ENCODE results near the gene ZNF682.
"Not testable (repeated sequence)": the region's sequence is repeated elsewhere in the genome, so short reads cannot be mapped to it uniquely, and the experiment has no call there.

ZNF682 gene

GRCh38 chr19:20039203-20039723, at the start of gene ZNF682:
Gene ZNF682, minus strand, starts transcription at chr19:20039505. Its CDS starts 160 bp downstream, at chr19:20039345.
- H3K4me3 ChIP-seq (ENCODE audit: low read depth in 1 of 2, low read length in 2 of 2) = peak within 1 kb of the TSS; percentile 70 to 87
- peak within 1 kb of the TSS; percentile 19 for H3K27ac ChIP-seq (ENCODE audit: low read depth, low read length)
- H3K9me3 ChIP-seq (ENCODE audit: low read length) = no peaks in the 10 kb centered on the region
- no peaks in the 10 kb centered on the region for H3K36me3 ChIP-seq (ENCODE audit: insufficient read depth, low read length)
- peaks cover 4% of the 10 kb centered on the region for H3K4me1 ChIP-seq (ENCODE audit: insufficient read depth, low read length)
- no peaks in the 10 kb centered on the region for H3K27me3 ChIP-seq (ENCODE audit: control insufficient read depth in 1 of 2, insufficient read depth in 2 of 2, low read length in 2 of 2)
- H3K9ac ChIP-seq (ENCODE audit: low read length) = peak within 1 kb of the TSS; percentile 68

DNA sequence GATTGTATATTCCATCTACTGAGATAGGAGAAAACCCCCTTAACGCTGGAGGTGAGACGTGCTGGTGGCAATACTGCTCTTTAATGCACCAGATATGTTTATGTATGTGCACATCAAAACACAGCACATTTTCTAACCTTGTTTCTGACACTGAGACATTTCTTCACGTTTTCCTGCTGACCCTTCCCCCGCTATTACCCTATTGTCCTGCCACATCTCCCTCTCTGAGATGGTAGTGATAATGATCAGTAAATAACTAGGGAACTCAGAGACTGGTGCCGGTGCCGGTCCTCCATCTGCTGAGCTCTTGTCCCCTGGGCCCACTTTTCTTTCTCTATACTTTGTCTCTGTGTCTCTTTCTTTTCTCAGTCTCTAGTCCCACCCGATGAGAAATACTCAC, 43.6 kb upstream of the ZNF682 start:
- not testable (repeated sequence) for H3K9me3 ChIP-seq (ENCODE audit: low read length); H3K27ac ChIP-seq (ENCODE audit: low read depth, low read length)

DNA sequence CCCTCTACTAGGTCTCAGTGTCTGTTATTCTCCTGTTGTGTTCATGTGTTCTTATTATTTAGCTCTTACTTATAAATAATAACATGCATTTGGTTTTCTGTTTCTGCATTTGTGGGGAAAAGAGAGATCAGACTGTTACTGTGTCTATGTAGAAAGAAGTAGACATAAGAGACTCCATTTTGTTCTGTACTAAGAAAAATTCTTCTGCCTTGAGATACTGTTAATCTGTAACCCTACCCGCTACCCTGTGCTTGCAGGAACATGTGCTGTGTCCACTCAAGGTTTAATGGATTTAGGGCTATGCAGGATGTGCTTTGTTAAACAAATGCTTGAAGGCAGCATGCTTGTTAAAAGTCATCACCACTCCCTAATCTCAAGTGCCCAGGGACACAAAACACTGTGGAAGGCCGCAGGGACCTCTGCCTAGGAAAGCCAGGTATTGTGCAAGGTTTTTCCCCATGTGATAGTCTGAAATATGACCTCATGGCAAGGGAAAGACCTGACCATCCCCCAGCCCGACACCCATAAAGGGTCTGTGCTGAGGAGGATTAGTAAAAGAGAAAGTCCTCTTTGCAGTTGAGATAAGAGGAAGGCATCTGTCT, 43.0 kb upstream of the ZNF682 start:
- not testable (repeated sequence) for H3K4me3 ChIP-seq (ENCODE audit: low read depth in 1 of 2, low read length in 2 of 2); H3K4me1 ChIP-seq (ENCODE audit: insufficient read depth, low read length); H3K9ac ChIP-seq (ENCODE audit: low read length); H3K9me3 ChIP-seq (ENCODE audit: low read length); H3K36me3 ChIP-seq (ENCODE audit: insufficient read depth, low read length); H3K27me3 ChIP-seq (ENCODE audit: control insufficient read depth in 1 of 2, insufficient read depth in 2 of 2, low read length in 2 of 2); H3K27ac ChIP-seq (ENCODE audit: low read depth, low read length)

More for the DNA sequence above, 43.6 kb upstream of the ZNF682 start:
- H3K9ac ChIP-seq (ENCODE audit: low read length); H3K4me3 ChIP-seq (ENCODE audit: low read depth in 1 of 2, low read length in 2 of 2); H3K4me1 ChIP-seq (ENCODE audit: insufficient read depth, low read length); H3K27me3 ChIP-seq (ENCODE audit: control insufficient read depth in 1 of 2, insufficient read depth in 2 of 2, low read length in 2 of 2); H3K36me3 ChIP-seq (ENCODE audit: insufficient read depth, low read length): not testable (repeated sequence)

DNA sequence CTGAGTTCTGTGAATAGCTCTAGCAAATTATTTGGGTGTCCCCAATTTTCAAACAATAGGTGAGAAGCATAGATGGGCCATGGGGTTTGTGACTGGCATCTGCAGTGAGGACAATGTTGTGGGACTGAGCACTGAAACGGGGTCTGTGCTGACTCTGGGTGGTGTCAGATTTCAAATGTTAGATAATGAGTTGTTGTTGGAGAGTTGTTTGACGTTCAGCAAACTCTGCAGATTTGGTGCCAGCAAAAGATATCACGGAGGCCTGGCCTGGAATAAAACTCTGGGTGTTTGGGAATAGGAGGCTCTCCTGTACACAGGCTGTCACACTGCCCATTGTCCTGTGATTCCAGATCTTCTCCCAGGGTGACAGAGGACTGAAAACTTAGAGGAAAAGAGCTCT, 41.4 kb upstream of the ZNF682 start:
- Histone ChIP-seq H3K4me3 (ENCODE audit: low read depth in 1 of 2, low read length in 2 of 2) (no peak overlapping the region), H3K27ac (ENCODE audit: low read depth, low read length) (no peak overlapping the region), H3K36me3 (ENCODE audit: insufficient read depth, low read length) (no peaks in the 10 kb centered on the region), H3K27me3 (ENCODE audit: control insufficient read depth in 1 of 2, insufficient read depth in 2 of 2, low read length in 2 of 2) (no peaks in the 10 kb centered on the region), H3K4me1 (ENCODE audit: insufficient read depth, low read length) (peaks cover 7% of the 10 kb centered on the region), H3K9me3 (ENCODE audit: low read length) (no peaks in the 10 kb centered on the region), H3K9ac (ENCODE audit: low read length) (no peak overlapping the region)

- H3K4me3 ChIP-seq (ENCODE audit: low read depth in 1 of 2, low read length in 2 of 2) = no peak overlapping the region
- H3K4me1 ChIP-seq (ENCODE audit: insufficient read depth, low read length) = peaks cover 7% of the 10 kb centered on the region
- H3K27me3 ChIP-seq (ENCODE audit: control insufficient read depth in 1 of 2, insufficient read depth in 2 of 2, low read length in 2 of 2) = no peaks in the 10 kb centered on the region
- no peak overlapping the region for H3K9ac ChIP-seq (ENCODE audit: low read length)
- H3K9me3 ChIP-seq (ENCODE audit: low read length) = no peaks in the 10 kb centered on the region
- H3K27ac ChIP-seq (ENCODE audit: low read depth, low read length) = no peak overlapping the region
- H3K36me3 ChIP-seq (ENCODE audit: insufficient read depth, low read length) = no peaks in the 10 kb centered on the region
These were observed 40.2 kb upstream of the ZNF682 start for GRCh38 chr19:20079476-20079875.

DNA sequence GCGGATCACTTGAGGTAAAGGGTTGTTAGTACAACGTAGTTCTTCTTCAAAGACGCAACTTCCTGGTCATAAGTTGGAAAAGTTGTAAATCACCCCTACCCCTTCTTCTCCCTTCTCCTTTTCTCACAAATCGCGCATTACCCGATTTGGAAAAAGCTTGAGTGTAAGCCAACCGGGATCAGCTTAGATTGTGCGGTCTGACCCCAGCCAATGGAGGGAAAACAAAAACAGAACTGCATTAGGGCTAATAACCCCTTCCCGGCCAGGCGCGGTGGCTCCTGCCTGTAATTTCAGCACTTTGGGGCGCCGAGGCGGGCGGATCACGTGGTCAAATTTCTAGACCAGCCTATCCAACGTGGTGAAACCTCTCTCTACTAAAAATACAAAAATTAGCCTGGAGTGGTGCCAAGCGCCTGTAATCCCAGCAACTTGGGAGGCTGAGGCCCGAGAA, 39.3 kb upstream of the ZNF682 start:
- H3K4me1 ChIP-seq (ENCODE audit: insufficient read depth, low read length) = peaks cover 7% of the 10 kb centered on the region
- no peaks in the 10 kb centered on the region for H3K27me3 ChIP-seq (ENCODE audit: control insufficient read depth in 1 of 2, insufficient read depth in 2 of 2, low read length in 2 of 2)
- no peak overlapping the region for H3K9ac ChIP-seq (ENCODE audit: low read length)
- H3K27ac ChIP-seq (ENCODE audit: low read depth, low read length) = no peak overlapping the region
- H3K9me3 ChIP-seq (ENCODE audit: low read length) = no peaks in the 10 kb centered on the region
- H3K36me3 ChIP-seq (ENCODE audit: insufficient read depth, low read length) = no peaks in the 10 kb centered on the region
- H3K4me3 ChIP-seq (ENCODE audit: low read depth in 1 of 2, low read length in 2 of 2) = peak overlapping the region; percentile 47 to 77

- H3K4me3 ChIP-seq (ENCODE audit: low read depth in 1 of 2, low read length in 2 of 2) = peak within 1 kb of the TSS; percentile 47 to 77
- H3K9ac ChIP-seq (ENCODE audit: low read length) = no peak within 1 kb of the TSS
- no peaks in the 10 kb centered on the region for H3K36me3 ChIP-seq (ENCODE audit: insufficient read depth, low read length)
- H3K9me3 ChIP-seq (ENCODE audit: low read length) = no peaks in the 10 kb centered on the region
- no peak within 1 kb of the TSS for H3K27ac ChIP-seq (ENCODE audit: low read depth, low read length)
- no peaks in the 10 kb centered on the region for H3K27me3 ChIP-seq (ENCODE audit: control insufficient read depth in 1 of 2, insufficient read depth in 2 of 2, low read length in 2 of 2)
- H3K4me1 ChIP-seq (ENCODE audit: insufficient read depth, low read length) = peaks cover 7% of the 10 kb centered on the region
These were observed 38.6 kb upstream of the ZNF682 start, which contains the start of gene ZNF90 for GRCh38 chr19:20077791-20078463. Gene ZNF90, plus strand, starts transcription at chr19:20078000. Its CDS starts 133 bp downstream, at chr19:20078133.

DNA sequence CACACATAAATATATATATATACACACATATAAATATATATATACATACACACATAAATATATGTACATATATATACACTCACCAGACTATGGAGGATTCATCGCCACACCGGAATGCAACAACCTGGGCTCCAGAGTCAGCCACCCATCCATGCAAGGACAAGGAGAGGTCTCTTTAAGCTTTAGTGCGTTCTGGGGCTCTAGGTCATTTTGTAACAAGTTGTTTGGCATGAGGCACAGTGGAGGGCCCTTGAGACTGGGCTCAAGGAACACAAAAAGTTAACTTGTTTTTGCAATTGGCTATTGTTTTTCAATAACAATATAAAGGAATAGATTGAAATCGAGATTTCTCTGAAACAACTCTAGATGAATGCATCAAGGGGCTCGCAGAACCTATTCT, 33.6 kb upstream of the ZNF682 start:
- Histone ChIP-seq H3K4me3 (ENCODE audit: low read depth in 1 of 2, low read length in 2 of 2) (no peak overlapping the region), H3K9me3 (ENCODE audit: low read length) (no peaks in the 10 kb centered on the region), H3K9ac (ENCODE audit: low read length) (no peak overlapping the region), H3K27me3 (ENCODE audit: control insufficient read depth in 1 of 2, insufficient read depth in 2 of 2, low read length in 2 of 2) (no peaks in the 10 kb centered on the region), H3K27ac (ENCODE audit: low read depth, low read length) (no peak overlapping the region), H3K4me1 (ENCODE audit: insufficient read depth, low read length) (no peaks in the 10 kb centered on the region), H3K36me3 (ENCODE audit: insufficient read depth, low read length) (no peaks in the 10 kb centered on the region)

DNA sequence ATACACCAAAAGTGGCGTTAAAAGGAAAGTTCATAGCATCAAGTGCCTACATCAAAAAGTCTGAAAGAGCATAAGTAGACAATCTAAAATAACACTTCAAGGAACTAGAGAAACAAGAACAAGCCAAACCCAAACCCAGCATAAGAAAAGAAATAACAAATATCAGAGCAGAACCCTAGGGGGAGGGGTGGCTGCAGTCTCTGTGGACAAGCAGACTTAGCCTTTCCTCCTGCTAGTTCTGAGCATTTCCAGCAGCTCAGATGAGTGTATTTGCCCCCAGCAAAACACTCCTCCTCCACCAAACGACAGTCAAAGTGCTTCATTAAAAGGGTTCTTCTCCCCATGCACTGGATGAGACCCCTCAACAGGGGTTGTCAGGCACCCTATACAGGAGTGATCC, 31.4 kb upstream of the ZNF682 start:
- Histone ChIP-seq H3K9me3 (ENCODE audit: low read length) (no peaks in the 10 kb centered on the region), H3K9ac (ENCODE audit: low read length) (no peak overlapping the region), H3K27me3 (ENCODE audit: control insufficient read depth in 1 of 2, insufficient read depth in 2 of 2, low read length in 2 of 2) (peaks cover 0 to 5% of the 10 kb centered on the region in 2 donors), H3K4me1 (ENCODE audit: insufficient read depth, low read length) (no peaks in the 10 kb centered on the region), H3K4me3 (ENCODE audit: low read depth in 1 of 2, low read length in 2 of 2) (no peak overlapping the region), H3K27ac (ENCODE audit: low read depth, low read length) (no peak overlapping the region), H3K36me3 (ENCODE audit: insufficient read depth, low read length) (no peaks in the 10 kb centered on the region)

DNA sequence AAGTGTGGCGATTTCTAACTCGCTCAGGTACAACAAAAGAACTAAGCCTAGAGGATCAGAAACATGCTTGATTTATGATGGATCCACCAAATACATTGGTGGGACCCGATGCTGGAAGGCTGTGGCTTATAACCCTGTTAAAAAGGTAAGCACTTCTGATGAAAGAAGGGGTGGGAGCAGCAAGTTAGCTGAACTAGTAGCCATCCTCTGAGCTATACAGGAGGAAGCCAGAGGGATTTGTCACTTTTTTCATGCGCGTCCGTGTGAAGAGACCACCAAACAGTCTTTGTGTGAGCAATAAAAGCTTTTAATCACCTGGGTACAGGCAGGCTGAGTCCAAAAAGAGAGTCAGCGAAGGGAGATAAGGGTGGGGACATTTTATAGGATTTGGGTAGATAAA, 29.3 kb upstream of the ZNF682 start:
- H3K4me1 ChIP-seq (ENCODE audit: insufficient read depth, low read length) = not testable (repeated sequence)

DNA sequence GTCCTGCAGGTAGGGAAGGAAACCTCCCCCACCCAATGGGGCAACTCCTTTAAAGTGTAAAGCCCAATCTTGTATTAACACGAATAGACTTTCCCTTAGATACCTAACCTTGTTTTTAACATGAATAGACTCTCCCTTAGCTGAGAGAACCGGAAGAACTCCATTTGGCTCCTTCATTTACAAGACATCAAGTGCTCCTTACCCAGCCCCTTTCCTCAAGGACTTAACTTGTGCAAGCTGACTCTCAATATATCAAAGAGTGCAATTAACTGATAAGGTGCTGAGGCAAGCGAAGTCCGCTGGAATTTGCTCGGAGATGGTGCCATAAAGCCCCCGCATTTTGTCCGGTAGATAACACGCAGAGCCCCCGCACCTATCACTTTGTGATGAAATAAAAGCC, 28.6 kb upstream of the ZNF682 start:
- Histone ChIP-seq H3K27ac (ENCODE audit: low read depth, low read length) (no peak overlapping the region), H3K9me3 (ENCODE audit: low read length) (no peaks in the 10 kb centered on the region), H3K4me3 (ENCODE audit: low read depth in 1 of 2, low read length in 2 of 2) (no peak overlapping the region), H3K36me3 (ENCODE audit: insufficient read depth, low read length) (no peaks in the 10 kb centered on the region), H3K9ac (ENCODE audit: low read length) (no peak overlapping the region), H3K4me1 (ENCODE audit: insufficient read depth, low read length) (no peaks in the 10 kb centered on the region), H3K27me3 (ENCODE audit: control insufficient read depth in 1 of 2, insufficient read depth in 2 of 2, low read length in 2 of 2) (peaks cover 0 to 5% of the 10 kb centered on the region in 2 donors)

More for the DNA sequence above, 29.3 kb upstream of the ZNF682 start:
- not testable (repeated sequence) for H3K36me3 ChIP-seq (ENCODE audit: insufficient read depth, low read length); H3K27me3 ChIP-seq (ENCODE audit: control insufficient read depth in 1 of 2, insufficient read depth in 2 of 2, low read length in 2 of 2); H3K27ac ChIP-seq (ENCODE audit: low read depth, low read length); H3K4me3 ChIP-seq (ENCODE audit: low read depth in 1 of 2, low read length in 2 of 2); H3K9me3 ChIP-seq (ENCODE audit: low read length); H3K9ac ChIP-seq (ENCODE audit: low read length)
